MM.1S (cell line): Measurements from ENCODE around the gene AKR1A1.

Experiments used
- EZH2 ChIP-seq: fragments of 300-600 bp; sonication (generic); optimal IDR thresholded peaks from 2 replicates; pipeline ENCODE3; 2017; ENCODE audit warnings: low read depth, mild to moderate bottlenecking, antibody characterized with exemption, low read length, mixed read lengths
- TF ChIP-seq, protein P1 (sequence below): fragments of 300-600 bp; sonication (generic); IDR thresholded peaks from 2 replicates; pipeline ENCODE4 v1.5.1; 2016; ENCODE audit warnings: antibody characterized with exemption, low read length, mixed read lengths

DNA sequence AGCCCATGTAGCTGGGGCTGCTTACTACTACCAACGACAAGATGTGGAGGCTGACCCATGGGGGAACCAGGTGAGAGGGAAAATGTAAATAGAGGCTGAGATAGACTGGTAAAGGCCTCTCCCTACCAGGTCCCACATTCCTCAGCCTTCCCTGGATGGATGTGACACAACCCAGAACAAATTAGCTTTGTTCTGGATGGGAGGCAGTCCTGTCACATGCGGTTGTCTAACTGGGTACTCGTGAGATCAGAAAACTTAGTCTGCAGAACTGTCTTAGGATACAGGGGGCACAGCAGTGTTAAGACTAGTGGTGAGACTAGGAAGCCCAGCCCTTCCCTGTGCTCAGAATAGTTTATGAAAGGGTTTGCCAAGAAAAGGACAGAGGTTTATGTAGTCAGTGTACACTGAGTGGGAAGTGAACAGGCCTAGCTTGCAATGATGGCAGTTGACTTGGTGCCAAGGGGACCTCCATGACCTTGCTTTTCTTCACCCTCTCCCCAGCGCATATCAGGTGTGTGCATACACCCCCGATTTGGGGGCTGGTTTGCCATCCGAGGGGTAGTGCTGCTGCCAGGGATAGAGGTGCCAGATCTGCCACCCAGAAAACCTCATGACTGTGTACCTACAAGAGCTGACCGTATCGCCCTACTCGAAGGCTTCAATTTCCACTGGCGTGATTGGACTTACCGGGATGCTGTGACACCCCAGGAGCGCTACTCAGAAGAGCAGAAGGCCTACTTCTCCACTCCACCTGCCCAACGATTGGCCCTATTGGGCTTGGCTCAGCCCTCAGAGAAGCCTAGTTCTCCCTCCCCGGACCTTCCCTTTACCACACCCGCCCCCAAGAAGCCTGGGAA lies 42.1 kb upstream of the AKR1A1 start:
- TF ChIP-seq, protein P1, sequence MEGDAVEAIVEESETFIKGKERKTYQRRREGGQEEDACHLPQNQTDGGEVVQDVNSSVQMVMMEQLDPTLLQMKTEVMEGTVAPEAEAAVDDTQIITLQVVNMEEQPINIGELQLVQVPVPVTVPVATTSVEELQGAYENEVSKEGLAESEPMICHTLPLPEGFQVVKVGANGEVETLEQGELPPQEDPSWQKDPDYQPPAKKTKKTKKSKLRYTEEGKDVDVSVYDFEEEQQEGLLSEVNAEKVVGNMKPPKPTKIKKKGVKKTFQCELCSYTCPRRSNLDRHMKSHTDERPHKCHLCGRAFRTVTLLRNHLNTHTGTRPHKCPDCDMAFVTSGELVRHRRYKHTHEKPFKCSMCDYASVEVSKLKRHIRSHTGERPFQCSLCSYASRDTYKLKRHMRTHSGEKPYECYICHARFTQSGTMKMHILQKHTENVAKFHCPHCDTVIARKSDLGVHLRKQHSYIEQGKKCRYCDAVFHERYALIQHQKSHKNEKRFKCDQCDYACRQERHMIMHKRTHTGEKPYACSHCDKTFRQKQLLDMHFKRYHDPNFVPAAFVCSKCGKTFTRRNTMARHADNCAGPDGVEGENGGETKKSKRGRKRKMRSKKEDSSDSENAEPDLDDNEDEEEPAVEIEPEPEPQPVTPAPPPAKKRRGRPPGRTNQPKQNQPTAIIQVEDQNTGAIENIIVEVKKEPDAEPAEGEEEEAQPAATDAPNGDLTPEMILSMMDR = no peak
- TF ChIP-seq EZH2 = no peak
